ENCODE measurements around the gene PRPF6. TPM values are rescaled to one million over a fixed set of nuclear protein-coding genes. Genes with fewer than 3 reads are reported as not detected.

Gene PRPF6
- total RNA-seq, 1 donor from 2014 or later: 67.9 TPM

Small RNA genes lying within 50 kb of the gene (small RNA-seq; reads per million reads assigned to genes)
- gene AL355803.1 (ENCODE audit: low replicate concordance): not detected
- gene MIR647 (ENCODE audit: low replicate concordance): not detected
- gene MIR6813 (ENCODE audit: low replicate concordance): not detected

Other genes starting within 250 kb of the PRPF6 start
- 2.7 TPM for gene LIME1, start 244.5 kb upstream of the PRPF6 start, total RNA-seq
- 2.5 TPM for gene SLC2A4RG, start 241.4 kb upstream of the PRPF6 start, total RNA-seq
- gene ZBTB46, start 149.9 kb upstream of the PRPF6 start, total RNA-seq: 18.7 TPM
- not detected for gene ABHD16B, start 119.6 kb upstream of the PRPF6 start, total RNA-seq
- 22.6 TPM for gene TPD52L2, start 115.9 kb upstream of the PRPF6 start, total RNA-seq
- 75.7 TPM for gene DNAJC5, start 86.0 kb upstream of the PRPF6 start, total RNA-seq
- gene UCKL1, start 24.7 kb upstream of the PRPF6 start, total RNA-seq: 17.5 TPM
- 15.0 TPM for gene ZNF512B, start 11.2 kb upstream of the PRPF6 start, total RNA-seq
- gene SAMD10, start 1.5 kb upstream of the PRPF6 start, total RNA-seq: 7.6 TPM
- 1.2 TPM for gene C20orf204, start 55.0 kb downstream of the PRPF6 start, total RNA-seq
- 1.2 TPM for gene SOX18, start 68.5 kb downstream of the PRPF6 start, total RNA-seq
- 30.0 TPM for gene TCEA2, start 82.1 kb downstream of the PRPF6 start, total RNA-seq
- gene RGS19, start 98.4 kb downstream of the PRPF6 start, total RNA-seq: 4.9 TPM
- gene OPRL1, start 99.0 kb downstream of the PRPF6 start, total RNA-seq: 8.4 TPM
- 0.74 TPM for gene LKAAEAR1, start 103.3 kb downstream of the PRPF6 start, total RNA-seq
- not detected for gene NPBWR2, start 126.4 kb downstream of the PRPF6 start, total RNA-seq
- 8.1 TPM for gene MYT1, start 183.3 kb downstream of the PRPF6 start, total RNA-seq

All from temporal lobe (tissue), 2 donors.